GM21619 (cell line): ENCODE results near the gene RND3.

ENCODE experiments used
- ATAC-seq: cut with Tn5 transposase; IDR thresholded peaks from one replicate; pipeline ENCODE4 v1.9.1; 2021; ENCODE audit not compliant: unreplicated experiment

The RND3 gene

DNA sequence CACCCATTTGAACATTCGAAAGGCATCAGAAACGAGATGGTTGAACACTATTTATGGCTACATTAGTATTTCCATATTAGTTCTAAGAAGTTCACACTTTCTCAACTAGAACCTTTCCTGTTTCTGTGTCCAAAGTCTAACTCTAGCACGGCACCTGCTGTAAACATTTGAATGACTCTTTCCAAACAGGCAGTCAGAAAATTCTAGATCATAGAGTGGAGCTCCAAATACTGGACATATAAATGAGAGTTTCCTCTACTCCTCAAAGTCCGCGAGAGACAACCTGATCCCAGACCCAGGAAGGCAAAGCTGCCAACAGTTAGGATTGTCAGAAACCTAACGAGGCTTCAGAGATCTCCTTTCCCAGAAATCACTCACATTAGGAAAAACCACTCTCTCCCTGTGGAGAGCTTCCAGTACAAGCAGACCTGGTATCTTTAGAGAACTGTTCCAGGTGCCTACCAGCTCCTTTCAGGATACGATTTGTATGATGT, 10.6 kb downstream of the RND3 start:
- no peak for ATAC-seq

DNA sequence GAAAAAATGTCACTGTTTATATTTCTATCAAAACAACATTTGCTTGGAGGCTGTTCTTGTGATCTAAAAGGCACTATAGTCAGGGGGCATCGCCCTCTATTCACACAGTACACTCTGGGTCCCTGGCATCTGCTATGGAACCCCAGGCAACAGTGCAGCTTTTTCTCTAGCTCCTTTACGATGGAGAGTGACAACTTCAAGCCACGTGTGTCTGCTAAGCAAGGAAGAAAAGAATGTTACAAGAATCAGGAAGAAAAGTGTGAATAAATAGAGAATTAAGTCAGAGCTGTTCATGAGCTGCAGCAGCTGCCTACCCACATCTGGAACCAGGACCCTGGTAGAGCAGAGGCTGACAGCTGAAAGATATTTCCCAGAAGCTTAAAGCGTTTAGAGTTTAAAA, 11.2 kb downstream of the RND3 start:
- ATAC-seq, result no peak

- ATAC-seq, result no peak
Measured at GRCh38 chr2:150475479-150476250, 11.8 kb downstream of the RND3 start.

DNA sequence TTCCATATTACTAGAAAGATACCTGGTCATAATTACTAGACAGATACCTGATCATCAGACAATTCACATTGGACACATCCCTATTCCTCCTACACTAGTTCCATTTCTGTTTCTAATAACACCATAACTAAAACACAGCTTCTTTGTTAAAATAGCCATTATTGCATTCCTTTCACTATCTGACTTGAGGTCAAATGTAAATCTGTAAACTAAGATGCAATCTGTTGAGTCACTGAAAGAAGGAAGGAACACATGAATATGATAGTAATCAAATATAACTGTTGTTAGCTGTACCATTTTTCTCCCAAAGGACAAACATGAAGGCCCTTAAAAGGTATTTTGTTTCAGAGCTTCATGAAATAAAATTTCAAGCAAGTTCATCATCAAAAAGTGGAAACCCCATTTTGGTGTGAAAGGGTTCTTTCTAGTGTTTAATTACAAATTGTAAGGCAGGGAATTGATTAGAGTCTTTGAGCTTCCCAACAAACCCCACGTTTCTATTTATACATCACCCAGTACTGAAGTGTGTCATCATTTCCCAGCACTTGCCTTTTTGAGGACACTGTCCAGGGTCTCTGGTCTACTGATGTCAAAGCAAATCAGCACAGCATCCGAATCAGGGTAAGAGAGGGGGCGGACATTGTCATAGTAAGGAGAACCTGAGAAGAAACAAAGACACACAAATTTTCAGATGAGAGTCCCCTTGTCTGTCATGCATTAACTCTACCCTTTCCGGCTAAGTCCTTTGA, 13.0 kb downstream of the RND3 start:
- no peak for ATAC-seq

DNA sequence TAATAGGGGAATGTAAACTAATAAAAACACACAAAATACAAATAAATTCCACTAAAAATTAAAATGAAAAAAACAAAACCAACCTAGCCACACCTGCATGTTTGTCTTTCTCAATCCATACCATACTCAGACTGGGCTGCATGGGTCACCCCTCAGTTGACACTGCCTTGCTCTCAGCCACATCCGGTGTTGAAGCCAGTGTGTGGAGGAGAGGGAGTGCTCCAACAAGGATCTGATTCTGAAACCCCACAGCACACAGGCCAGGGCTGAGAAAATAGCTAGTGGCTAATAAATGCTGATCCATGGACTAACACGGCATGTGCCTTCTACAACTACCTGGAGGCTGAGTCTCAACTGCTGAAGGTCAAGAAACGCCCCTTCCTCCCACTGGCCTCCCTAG, 13.7 kb downstream of the RND3 start:
- no peak for ATAC-seq

DNA sequence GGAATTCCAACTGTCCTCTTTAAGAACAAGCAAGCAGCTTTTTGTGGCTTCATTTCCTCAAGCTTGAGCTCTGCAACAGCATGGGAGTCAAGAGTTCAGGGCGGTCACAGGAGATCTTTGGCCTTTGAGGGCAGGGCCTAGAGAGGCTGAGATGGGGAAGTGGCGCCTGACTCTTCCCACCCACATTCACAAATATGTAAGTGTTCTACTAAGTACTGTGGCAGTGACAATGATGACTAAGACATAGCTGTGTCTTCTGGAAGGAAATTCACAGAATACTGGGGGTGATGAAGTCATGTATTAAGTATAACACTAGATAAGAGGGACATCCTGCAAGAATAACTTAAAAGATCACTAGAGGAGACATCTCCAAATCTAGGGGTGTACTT, 15.0 kb downstream of the RND3 start:
- ATAC-seq, result no peak

DNA sequence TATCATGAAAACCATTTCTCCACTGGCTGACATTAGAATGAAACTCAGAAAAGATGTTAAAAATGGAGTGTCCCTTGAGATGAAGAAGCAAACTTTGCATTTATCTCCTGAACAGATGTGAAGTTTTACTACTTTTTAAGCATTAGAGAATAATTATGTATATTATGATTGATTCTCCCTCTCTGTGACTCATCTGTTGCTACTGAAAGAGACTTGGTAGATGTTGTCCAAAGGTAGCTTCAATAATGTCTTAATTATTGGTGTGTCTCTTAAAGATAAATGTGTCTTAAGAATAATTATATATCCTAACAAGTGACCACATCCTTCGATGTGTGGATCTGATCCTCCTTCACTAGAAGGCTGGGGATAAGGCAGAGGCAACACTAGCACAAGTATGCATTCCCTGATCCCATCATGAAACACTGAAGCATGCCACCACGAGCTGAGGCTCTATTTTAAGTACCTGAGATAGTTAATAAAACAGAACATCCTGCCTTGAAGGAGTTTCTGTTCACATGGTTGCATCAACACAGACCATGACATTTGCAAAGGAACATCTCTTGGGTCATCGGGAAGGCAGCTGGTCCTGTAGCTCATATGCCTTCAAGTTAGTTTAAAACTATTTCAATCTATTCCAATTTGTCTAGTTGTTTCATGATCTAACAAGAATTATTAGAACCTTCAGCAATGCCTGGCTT, 15.5 kb downstream of the RND3 start:
- no peak for ATAC-seq

GRCh38 chr2:150470435-150470834, 17.0 kb downstream of the RND3 start:
- no peak for ATAC-seq

GRCh38 chr2:150469706-150470274, 17.7 kb downstream of the RND3 start:
- ATAC-seq, result no peak

GRCh38 chr2:150468350-150468960, 19.0 kb downstream of the RND3 start:
- no peak for ATAC-seq

DNA sequence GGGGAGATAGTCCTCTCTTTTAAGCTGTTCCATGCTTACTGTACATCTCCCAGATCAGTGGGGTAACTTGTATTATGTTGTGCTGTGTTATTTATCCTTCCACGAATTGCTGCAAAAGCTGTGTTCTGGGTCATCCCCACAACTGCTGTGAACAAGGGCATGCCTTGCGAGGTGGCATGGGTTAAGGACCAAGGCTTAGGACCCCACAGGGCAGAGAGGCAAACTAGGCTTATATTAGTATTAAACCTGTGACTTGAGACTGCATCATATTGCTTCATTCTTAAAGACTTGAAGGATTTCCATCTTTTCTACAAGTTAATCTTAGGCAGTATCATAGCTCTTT, 19.9 kb downstream of the RND3 start:
- no peak for ATAC-seq

GRCh38 chr2:150466741-150467620, 20.5 kb downstream of the RND3 start:
- no peak for ATAC-seq

- no peak for ATAC-seq
Measured at GRCh38 chr2:150465703-150466569, 21.5 kb downstream of the RND3 start.

DNA sequence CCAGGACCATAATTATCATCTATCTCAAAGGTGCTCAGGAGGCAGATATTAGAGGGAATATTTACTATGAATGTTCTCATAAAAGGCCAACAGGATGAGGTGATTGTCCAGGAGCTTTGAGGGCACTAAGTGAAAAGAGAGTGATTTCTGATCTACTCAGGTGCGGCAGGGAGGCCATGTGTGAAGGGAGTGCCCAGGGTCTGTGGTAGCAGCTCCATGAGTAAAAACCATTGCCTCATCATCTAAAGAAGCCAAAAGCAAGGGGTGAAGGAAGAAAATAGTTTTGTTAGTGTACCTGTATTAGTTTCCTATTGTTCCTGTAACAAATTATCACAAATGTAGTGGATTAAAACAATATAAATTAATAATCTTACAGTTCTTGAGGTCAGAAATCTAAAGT, 22.5 kb downstream of the RND3 start:
- ATAC-seq, result no peak

DNA sequence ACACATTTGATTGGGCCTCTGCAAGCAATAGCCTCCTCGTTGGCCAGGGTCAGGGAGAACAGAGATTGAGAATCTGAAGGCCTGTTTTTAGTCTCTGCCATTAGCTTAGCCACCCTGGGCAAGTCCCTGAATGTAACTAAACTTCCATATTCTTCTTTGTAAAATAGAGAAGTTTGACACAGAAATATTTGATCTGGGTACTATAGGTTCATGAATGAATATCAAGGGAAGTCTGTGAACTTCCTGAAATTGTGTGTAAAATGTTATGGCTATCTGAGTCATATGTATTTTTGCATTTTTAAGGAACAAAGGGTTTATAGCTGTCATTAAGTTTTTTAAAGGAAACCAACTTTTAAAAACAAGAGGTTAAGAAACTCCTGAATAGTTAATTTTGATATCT, 23.2 kb downstream of the RND3 start:
- no peak for ATAC-seq

GRCh38 chr2:150462770-150463169, 24.7 kb downstream of the RND3 start:
- ATAC-seq, result no peak

GRCh38 chr2:150459281-150459680, 28.2 kb downstream of the RND3 start:
- no peak for ATAC-seq

DNA sequence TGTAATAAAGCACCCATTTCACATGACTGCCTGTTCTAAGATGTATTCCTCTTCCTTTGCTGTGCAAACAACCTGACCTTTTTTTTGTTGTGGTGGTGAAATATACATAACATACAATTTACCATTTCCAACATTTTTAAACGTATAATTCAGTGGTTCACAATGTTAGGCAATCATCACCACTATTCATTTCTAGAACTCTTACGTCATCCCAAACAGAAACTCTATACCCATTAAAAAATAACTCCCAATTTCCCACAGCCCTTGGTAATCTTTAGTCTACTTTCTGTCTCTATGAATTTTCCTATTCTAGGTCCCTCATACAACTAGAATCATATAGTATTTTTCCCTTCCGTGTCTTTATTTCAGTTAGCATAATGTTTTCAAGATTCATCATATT, 36.7 kb downstream of the RND3 start:
- no peak for ATAC-seq

GRCh38 chr2:150449856-150450255, 37.6 kb downstream of the RND3 start:
- no peak for ATAC-seq
